SIG-M5 treated with dmso at 0.1 percent for 504 hours (cell line): ENCODE measurements around the gene DPH7.
"Not testable (repeated sequence)": the region's sequence is repeated elsewhere in the genome, so short reads cannot be mapped to it uniquely, and the experiment has no call there.

Experiments
- DNase-seq: peaks from one replicate; lab custom pipeline; 2025; ENCODE audit not compliant: unreplicated experiment; lab: John Stamatoyannopoulos, UW

Gene DPH7

DNA sequence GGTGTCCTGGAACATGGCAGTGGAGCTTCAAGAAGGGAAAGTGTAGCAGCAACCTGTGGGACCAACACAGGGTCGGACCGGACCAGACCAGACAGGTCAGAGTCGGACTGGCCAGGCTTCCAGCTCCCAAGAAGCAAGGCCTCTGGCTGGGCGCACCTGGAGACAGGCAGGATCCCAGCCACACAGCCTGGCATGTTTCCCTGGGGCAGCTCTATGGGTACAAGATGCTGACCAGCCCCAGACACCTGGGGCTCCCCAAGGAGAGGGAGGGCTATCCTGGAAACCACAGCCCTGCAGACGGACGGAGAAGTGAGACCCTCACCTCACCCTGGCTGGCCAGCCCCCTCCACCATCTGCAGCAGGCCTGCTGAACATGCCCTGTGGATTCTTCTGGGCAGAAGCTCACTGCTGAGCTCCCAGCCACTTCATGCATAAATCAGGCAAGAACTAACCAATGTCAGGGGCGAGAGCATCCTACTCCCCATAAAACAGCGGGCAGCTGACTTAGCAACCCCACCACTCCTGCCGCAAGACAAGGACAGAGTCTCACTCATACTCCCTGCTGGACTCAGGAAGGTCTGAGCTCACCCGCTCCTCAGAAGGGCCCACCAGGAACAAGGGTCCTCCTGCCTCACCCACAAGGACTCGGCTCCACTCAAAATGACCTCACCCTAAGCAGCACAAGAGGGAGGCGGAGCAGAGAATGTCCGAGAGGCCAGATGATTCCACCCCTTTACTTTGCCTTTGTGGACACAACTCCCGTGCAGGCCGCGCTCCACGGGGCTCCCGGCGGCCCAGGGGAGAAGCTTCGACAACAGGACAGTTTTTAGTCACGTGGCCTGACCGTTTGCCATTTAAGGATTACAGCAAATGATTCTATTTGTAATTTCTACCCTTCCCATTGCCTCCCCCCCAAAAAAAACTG is 2.9 kb upstream of the DPH7 start:
- no peak for DNase-seq

DNA sequence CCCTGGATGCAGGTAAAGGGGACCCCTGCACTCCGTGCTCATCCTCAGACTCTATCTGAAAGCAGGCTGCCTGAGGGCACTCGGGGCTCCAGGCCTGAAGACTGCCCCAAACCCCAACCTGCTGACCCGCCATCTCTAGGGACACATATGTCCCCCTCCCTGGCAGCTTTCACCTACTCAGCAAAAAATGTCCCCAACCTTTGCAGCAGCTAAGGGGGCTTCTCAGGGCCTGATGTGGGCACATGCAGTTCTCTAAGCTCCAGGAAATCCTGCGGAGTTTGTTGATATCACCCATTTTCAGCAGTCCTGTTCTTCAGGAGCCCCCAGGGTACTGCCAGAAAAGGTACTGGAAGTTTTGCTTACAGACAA is 2.2 kb upstream of the DPH7 start:
- no peak for DNase-seq

DNA sequence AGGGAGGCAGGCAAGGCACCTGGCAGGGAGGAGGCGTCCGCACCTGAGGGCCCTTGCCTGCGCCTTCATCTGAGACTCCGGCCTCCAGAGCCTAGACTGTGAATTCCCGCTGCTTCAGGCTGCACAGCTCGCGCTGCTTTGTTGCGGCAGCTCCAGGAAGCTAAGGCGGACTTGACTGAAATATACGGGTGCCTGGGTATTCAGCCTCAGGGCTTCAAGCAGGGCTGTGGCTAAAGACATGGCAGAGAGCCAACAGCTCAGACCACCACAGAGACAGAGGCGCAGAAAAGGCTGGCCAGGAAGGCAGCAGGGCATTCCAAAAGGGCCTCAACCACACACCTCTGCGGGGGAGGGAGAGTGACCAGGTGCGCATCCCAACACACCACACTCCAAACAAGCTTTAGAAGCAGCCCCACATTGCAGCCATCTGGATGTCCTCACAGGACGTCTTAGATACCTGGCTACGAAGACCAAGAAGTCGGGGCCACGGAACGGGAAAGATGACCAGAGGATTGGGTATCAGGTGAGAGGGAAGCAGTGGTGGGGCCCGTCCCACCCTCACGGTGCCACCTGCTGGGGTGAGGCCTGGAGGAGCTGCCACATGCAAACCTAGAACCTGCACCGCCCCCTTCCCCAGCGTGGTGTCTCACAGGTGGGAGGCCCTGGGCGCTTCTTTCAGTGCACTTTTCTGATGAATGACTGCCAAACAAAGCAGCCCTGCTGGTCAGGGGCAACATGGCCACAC is 1.7 kb upstream of the DPH7 start:
- no peak for DNase-seq

DNA sequence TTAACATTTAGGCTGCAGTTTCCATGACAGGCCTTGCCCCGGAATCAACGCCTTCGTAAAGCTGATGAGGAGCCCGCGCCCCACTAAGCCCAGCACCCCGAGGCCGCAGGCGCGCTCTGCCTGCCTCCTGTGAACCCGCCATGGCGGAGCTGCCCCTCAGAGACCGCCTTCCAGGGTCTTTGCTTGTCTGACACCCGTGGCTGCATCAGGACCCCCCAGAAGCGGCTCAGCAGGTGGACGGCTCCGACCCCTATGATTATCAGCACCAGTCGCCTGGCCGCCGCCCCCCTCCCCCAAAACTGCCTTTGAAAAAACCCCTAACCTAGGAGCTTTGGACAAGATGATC is 507 bp upstream of the DPH7 start:
- DNase-seq: no peak

DNA sequence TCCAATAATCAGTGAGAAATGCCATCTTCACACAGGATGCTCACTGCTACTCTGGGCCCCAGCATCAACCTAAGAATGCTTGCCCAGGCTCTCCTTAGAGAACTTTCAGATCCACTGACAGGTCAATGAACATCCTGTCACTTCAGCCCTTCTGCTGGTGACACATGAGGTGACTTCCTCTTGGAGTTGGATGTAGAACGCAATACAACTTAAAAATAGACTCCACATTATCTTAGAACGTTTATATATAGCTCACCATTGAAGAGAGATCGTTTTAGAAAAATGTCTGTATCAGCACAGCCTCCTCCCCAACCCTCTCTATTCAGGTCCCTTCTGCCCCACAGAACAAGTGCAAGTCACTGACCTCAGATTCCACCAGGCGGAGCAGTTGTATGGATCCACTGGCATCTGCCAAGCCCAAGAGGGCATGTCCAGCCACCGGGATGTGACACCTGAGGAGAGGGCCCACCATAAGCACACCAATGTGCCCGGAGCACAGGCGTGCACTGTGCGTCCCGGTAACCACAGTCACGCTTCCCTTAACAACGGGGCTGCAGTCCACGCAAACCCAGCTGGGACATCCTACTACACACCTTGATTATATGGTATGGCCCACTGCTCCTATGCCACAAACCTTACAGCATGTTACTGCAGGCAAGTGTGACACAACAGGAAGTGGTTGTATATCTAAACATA is 2.9 kb downstream of the DPH7 start:
- DNase-seq: peak; percentile 16

DNA sequence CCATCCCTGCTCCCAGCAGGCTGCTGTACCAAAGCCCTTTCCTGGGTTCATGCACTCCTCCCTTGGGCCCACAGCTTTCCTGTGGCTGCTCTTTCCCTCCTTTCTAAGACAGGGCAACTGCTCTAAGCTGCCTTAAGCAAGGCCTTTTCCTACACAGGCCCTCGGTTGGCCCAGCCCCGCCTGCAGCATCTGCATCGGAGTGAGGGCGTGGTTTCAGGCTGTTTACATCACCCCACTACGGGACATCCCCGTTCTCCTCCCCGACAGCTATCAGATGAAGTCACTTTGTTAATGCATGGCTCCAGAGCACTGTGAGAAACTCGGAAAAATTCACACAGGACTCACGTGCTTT is 3.4 kb downstream of the DPH7 start:
- no peak for DNase-seq

DNA sequence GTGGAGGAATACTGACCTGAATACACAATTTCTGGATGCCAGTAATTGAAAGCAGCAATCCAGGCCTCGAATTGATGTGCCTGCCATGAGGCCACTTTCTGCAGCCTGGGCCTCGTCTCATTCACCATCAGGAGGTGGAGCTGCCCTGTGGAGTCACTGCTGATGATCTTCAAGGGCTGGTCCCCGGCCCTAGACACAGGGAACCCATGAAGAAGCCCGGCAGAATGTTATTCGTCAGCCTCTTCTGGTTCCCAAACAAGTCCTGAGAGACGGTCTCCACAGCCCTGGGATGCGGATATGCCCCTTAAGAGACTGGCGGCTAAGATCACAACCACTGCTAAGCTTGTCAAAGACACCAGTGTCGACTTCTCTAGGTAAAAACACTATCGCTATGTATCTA is 4.5 kb downstream of the DPH7 start:
- DNase-seq: no peak

DNA sequence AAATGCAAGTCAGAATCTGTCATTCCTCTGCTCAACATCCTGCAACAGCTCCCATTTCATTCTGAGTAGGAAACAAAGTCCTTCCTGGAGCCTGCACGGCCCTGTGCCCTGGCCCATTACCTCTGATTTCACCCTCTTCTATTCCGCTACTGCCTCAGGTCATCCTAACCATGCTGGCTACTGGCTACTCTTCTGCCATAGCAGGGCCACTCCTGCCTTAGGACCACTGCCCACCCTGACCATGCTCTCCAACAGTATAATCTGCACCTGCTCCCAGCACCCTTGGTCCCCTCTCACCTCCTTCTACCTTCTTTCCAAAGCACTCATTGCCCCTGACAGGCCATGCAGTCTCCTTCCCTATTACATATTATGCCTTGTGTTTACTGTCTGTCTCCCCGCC is 8.2 kb downstream of the DPH7 start:
- no peak for DNase-seq

DNA sequence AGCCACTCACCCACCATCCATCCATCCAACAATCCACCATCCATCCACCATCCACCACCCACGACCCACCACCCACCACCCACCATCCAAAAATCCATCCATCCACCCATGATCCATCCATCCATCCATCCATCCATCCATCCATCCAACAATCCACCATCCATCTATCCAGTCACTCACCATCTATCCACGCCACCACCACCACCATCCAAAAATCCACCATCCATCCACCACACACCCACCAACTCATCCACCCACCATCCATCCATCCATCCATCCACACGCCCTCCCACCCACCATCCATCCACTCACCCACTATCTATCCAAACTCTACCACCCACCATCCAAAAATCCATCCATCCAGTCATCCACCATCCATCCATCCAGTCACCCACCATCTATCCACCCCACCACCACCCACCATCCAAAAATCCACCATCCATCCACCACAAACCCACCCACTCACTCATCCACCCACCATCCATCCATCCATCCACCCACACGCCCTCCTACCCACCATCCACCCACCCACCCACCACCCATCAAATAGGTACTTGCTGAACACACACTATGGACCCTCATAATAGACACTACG is 9.0 kb downstream of the DPH7 start:
- DNase-seq: no peak

DNA sequence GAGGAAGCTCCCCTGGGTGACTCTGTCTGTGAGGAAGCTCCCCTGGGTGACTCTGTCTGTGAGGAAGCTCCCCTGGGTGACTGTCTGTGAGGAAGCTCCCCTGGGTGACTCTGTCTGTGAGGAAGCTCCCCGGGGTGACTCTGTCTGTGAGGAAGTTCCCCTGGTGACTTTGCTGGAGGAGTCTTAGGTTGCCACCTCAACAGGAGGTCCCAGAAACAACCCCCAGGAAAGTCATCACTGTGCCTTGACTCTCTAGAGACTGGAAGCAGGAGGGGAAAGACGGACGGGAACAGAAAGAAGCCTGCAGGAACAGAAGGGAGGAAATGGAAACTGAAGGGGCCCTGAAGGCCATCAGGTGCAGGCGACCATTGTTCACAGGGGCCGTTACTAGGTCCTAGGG is 10.3 kb downstream of the DPH7 start:
- not testable (repeated sequence) for DNase-seq

DNA sequence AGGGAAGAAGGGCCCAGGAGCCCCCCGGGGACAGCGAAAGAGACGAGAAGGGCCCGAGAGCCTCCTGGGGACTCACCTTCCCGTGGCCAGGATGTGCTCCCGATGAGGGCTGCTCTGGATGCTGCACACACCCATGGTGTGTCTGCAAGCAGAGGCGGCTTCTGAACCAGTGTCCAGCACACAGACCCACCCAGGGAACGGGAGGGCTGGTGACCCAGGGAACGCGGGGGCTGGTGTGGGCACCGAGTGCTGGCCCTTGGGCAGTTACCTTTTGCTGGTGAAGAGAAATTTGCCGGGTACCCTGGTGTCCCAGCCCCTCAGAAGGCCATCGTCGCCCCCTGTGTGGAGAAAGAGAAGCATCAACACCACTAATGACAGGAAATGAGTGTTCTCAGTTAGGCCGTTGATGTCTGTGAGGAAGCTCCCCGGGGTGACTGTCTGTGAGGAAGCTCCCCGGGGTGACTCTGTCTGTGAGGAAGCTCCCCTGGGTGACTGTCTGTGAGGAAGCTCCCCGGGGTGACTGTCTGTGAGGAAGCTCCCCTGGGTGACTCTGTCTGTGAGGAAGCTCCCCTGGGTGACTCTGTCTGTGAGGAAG is 13.8 kb downstream of the DPH7 start:
- DNase-seq: no peak

DNA sequence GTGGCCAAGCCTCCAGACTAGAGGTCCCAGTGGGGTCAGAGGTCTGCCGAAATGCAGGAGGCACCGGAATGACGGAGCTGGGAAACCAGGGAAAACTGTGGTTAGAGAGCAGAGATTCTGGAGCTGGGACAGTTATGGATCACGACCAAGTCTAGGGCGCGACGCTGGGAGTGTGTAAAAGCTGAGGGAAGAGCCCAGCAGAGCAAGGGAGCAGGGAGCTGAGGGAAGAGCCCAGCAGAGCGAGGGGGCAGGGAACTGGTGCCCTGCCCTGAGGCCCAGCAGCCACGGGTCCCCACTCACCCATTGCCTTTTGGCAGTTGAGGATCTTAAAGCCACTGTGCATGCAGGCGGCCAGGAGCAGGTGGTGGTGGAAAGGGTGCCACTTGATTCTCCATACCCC is 14.6 kb downstream of the DPH7 start:
- DNase-seq: no peak

DNA sequence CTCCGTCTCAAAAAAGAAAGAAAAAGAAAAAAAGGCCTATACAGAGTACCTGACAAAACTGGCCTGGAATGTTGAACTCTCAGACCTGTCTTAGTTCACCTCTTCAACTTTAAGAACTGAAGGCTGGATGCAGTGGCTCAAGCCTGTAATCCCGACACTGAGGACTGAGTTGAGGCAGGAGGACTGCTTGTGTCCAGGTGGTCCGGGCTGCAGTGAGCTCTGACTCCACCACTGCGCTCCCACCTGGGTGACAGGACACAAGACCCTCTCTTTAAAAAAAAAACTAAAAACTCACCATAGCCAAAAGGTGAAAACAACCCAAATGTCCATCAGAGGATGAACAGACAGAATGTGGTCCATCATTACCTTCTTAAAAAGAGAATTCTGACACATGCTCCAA is 20.6 kb downstream of the DPH7 start:
- DNase-seq: no peak

DNA sequence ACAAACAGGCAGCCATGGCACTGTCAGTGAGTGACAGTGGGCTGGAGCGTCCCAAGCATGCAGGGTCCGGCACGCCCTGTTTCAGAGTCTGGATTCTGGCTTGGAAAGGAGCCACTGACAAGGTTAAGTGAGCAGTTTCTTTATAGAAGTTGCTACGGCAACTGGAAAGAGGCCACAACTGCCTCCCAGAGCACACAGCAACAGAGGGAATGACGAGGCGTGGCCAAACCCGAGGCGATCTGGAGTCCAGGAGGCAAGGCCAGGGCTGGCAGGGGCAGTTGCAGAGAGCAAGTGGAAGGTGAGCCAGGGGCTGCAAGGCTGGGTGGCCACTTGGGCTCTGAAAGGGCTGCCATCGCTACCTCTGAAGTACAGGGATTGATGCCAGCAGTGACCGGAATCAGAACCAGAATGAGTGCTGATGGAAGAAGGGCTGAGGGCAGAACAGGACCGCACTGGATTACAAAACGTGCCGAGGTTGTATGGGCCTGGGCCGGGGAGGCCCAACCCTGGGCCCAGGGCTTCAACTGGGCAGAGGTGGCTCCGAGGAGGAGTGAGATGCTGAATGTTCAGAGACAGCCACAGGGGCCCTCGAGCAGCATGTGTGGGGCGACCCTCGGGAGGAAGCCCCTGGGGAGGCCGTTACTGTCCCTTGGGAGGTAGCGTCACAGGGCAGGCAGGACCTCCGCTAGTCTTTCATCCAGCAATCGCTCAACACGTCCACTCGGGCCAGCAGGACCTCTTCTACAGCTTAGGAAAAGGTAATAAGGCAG is 22.5 kb downstream of the DPH7 start:
- DNase-seq: no peak

DNA sequence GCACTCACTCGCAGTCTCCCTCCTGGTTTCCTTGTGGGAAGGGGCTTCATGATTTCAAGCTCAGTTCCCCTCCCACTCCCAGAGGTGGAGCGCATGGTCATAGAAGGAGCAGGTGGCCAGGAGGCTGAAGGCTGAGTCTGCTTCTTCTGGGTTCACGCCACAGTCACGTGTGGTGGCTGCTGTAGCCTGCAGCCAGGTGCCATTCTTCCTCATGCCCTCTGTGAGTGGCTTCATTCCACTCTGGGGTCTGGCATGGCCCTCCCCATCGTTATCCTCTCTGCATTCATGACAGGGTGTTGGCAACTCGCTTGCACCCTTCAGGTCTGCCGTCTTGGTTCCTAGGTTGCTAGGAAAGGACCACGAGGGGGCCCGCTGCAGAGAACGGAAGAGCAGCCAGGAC is 23.5 kb downstream of the DPH7 start:
- no peak for DNase-seq

DNA sequence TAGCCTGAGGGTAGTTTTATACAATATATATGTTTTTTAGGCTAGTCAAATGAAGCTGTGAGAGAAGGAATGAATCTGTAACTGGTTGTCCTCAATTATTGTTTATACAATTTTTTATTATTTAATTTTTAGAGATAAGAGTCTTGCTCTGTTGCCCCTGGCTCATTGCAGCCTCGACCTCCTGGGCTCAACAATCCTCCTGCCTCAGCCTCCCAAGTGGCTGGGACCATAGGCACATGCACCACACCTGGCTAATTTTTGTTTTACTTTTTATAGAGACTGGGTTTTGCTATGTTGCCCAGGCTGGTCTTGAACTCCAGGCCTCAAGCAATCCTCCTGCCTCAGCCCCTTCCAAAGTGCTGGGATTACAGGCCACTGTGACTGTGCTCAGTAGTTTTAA is 24.4 kb downstream of the DPH7 start:
- DNase-seq: no peak

DNA sequence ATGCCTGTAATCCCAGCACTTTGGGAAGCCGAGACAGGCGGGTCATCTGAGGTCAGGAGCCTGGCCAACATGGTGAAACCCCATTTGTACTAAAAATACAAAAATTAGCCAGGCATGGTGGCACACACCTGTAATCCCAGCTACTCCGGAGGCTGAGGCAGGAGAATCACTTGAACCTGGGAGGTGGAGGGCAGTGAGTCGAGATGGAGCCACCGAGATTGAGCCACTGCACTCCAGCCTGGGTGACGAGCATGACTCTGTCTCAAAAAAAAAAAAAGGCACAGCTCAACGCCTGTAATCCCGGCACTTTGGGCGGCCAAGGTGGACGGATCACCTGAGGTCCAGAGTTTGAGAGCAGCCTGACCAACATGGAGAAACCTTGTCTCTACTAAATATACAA is 25.1 kb downstream of the DPH7 start:
- not testable (repeated sequence) for DNase-seq

DNA sequence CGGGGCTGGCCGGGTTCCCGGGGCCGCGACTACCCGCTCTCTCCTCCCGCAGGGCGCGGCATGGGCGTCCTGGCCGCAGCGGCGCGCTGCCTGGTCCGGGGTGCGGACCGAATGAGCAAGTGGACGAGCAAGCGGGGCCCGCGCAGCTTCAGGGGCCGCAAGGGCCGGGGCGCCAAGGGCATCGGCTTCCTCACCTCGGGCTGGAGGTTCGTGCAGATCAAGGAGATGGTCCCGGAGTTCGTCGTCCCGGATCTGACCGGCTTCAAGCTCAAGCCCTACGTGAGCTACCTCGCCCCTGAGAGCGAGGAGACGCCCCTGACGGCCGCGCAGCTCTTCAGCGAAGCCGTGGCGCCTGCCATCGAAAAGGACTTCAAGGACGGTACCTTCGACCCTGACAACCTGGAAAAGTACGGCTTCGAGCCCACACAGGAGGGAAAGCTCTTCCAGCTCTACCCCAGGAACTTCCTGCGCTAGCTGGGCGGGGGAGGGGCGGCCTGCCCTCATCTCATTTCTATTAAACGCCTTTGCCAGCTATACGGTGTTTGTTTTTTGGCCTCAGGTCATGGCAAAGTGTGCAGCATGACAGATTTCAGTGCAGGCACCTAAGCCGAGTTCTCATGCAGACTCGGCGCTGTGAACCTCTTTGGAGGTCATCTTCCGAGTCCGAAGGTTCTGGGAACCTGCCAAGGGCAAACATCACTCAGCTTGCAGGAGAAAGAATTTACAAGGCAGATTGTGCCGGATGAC is 26.5 kb downstream of the DPH7 start:
- no peak for DNase-seq

DNA sequence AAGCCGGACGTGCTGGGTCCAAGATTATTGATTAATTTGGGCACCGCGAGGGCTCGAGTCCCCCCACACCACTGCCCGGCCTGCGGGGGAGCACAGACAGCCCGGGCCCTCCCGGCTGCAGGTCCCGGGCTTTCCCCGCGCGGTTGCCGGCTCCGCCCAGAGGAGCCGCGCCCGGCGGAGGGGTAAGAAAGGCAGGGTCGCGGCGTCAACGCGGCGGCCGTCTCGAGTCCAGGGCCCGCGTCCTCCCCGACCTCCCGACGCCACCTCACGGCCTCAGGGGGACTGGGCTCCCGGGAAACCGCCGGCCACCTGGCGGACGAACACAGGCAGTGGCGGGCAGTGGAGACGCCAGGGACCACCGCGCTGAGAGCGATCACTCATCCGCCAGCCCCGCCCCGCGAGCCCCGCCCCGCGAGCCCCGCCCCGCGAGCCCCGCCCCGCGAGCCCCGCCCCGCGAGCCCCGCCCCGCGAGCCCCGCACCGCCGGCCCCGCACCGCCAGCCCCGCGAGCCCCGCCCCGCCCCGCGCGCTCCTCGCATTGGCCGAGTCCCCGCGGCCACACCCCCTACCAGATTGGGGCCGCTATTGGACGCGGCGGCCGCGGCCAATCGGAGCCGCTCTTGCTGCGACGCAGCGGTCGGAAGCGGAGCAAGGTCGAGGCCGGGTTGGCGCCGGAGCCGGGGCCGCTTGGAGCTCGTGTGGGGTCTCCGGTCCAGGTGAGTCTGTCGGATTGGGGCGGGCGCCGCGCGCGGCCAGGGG is 27.3 kb downstream of the DPH7 start, which contains the start of gene MRPL41:
Gene MRPL41, plus strand, starts transcription at position 616 of the 758 bp plus-strand sequence. CDS start 203 bp downstream, outside the sequence.
- peak; percentile 79 for DNase-seq
